SKM-1 (cell line): Measurements from ENCODE around the gene SPATA45.
"Not testable (repeated sequence)": the region's sequence is repeated elsewhere in the genome, so short reads cannot be mapped to it uniquely, and the experiment has no call there.

Source experiments
- DNase-seq: peaks from one replicate; lab custom pipeline; 2025; ENCODE audit not compliant: unreplicated experiment; lab: John Stamatoyannopoulos, UW

The SPATA45 gene

DNA sequence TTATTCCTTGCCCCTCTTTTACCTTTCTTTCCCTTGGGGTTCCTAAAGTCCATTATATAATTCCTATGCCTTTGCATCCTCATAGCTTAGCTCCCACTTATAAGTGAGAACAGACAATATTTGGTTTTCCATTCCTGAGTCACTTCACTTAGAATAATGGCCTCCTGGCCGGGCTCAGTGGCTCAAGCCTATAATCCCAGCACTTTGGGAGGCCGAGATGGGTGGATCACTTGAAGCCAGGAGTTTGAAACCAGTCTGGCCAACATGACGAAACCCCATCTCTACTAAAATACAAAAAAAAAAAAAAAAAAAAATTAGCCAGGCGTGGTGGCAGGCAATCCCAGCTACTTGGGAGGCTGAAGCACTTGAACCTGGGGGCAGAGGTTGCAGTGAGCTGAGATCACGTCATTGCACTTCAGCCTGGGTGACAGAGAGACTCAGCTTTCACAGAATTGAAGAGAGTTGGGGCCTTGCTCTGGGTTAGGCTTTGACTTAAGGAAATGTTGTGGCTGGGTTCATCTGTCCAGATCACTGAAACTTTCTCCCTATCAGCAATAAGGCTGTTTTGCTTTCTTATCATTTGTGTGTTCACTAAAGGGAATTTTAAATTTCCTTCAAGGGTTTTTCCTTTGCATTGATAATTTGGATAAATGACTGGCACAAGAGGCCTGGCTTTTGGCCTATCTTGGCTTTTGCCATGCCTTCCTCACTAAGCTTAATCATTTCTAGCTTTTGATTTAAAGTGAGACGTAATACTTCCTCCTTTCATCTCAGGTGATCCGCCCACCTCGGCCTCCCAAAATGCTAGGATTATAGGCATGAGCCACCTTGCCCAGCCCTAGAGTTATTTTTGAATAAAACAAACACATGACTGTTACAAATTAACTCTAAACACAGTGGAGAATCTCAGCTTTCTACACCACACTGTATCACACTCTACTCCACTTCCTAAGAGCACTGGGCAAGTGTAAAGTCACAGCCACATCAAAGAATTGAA, 13.9 kb downstream of the SPATA45 start:
- not testable (repeated sequence) for DNase-seq

DNA sequence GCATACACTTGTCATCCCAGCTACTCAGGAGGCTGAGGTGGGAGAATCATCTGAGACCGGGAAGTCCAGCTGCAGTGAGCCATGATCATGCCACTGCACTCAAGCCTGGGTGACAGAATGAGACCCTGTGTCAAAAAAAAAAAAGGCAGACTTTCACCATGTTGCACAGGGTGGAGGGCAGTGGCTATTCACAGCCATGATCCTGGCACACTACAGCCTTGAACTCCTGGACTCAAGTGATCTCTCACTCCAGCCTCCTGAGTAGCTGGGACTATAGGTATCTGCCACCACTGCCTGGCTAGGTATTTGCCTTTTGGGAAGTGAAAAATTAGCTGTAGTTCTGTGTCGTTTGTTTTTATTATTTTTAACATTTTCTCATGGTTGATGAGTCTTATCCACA, 19.1 kb downstream of the SPATA45 start:
- DNase-seq = no peak

DNA sequence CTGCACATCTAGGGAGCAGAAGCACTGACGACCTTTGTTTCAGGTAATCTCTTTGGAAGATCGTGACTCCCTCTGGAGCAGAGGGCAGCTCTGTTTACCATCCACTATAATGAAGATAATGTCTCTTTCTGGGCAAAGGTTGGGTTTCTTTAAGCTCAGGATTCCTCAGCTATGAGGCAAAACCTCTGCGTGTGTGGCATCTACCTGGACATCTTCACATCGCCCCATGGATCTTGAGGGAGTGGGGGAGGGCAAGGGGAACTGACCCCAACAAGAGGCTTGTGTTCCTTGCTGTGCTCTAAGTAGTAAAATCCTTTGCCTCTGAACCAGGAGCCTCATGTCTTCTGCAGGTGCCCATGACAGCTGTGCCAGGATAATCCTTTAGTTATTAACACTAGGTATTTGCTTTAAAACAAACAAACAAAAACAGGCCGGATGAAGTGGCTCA, 19.6 kb downstream of the SPATA45 start:
- DNase-seq = no peak

DNA sequence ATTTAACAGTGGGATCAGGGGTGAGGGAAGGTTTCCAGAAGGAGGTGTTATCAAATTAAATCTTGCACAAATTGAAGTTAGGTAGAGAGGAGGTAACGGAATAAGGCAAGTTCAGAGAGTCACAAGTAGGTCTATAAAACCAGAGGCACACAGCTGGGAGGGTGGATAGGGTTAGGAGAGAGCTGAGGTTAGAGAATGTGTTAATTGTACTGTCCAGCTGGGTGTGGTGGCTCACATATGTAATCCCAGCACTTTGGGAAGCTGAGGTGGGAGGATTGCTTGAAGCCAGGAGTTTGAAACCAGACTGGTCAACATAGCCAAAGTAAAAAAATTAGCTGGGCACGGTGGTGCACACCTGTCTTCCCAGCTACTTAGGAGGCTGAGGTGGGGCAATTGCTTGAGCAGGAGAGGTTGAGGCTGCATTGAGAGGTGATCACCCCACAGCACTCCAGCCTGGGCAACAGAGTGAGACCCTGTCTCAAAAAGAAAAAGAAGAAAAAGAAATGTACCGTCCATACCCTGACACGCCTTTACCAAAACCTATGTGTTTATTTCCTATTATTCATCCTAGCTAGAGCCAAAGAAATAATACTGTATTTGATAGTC, 20.2 kb downstream of the SPATA45 start:
- DNase-seq = no peak

DNA sequence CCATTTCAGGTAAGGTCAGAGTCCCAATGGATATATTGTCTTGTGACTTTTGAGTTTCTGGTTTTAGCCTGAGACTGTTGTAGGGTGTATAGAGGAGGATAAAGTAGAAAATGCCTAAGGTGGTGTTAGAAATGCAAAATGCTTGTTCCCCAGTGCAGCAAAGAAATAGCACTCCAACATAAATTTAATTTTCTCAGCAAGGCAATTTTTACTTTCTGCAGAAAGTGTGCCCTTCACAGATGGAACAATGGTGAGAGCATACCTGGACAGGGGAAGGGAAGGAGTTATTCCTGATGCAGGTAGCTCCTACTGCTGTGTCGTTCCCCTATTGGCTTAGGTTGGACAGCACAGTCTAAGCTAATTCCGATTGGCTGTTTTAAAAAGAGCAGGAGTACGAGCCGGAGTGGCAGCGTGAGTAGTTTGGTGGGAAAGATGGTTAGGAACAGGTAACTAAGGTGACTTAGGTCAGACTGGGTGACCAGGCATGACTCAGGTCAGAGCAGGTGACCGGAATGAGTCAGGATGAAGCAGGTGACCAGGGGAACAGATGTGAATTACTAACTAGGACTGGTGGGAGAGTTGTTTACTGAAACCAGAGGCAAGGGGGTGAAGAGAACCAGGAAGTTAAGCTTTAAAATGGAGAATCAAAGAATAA, 21.5 kb downstream of the SPATA45 start:
- no peak for DNase-seq

DNA sequence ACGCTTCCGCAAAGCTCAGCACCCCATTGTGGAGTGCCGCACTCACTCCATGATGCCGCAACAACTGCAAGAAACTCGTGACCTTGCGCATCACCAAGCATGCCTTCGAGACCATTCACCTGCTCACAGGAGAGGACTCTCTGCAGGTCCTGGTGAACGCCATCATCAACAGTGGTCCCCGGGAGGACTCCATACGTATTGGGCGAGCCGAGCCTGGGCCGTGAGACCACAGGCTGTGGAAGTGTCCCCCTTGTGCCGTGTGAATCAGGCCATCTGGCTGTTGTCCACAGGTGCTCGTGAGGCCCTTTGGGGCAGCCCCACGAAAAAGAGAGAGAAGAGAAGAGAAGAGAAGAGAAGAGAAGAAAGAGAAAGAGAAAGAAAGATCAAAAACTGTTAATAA, 23.2 kb downstream of the SPATA45 start:
- no peak for DNase-seq

DNA sequence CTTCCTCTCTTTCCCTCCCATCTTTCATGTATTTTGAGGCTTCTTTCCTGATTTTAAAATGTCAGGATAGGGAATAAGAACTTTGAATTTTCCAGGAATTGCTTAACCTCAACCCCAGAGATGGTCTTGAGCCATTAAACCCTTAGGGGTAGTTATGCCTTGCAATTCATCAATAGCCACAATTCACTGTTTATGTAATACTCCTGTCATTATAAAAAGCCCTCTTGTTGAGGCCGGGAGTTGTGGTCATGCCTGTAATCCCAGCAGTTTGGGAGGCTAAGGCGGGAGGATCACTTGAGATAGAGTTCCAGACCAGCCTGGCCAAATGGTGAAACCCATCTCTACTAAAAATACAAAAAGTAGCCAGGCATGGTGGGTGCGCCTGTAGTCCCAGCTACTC, 24.5 kb downstream of the SPATA45 start:
- DNase-seq = no peak

DNA sequence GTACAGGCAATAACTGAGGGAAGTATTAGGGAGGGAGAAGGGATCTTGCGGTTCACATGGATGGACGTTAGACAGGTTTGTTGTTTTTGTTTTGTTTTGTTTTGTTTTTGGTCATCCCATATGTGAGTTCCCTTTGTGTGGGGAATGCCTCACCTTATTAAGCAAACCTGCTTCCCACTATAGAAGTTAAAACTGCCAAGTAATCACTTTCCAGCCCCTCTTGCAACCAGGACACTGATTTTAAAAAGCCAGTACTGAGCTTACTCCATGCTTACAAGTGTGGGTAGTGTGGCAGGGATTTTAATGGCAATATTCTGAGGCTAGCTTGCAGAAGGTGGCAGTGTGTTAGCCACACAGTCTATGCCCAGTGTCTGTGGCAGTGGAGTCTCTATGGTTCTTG, 26.5 kb downstream of the SPATA45 start:
- DNase-seq = no peak

DNA sequence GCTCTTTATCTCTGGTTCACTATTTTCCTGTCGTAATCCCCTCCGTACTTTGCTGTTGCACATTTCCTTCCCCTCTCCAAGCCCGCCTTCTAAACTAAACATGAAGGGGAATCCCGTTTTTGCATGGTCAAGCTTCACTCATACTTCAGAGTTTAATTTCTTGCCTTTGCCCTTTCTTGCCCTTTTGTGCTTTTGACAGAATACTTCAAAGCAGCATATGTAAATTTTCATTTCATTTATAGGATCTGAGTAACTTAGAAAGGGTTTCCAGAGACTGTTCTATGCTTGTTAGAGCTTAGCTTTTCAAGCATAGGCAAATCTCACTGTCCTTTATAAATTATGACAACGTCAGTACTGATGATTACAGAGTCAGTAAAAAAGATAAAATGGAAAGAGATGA, 27.7 kb downstream of the SPATA45 start:
- DNase-seq = peak; percentile 73

DNA sequence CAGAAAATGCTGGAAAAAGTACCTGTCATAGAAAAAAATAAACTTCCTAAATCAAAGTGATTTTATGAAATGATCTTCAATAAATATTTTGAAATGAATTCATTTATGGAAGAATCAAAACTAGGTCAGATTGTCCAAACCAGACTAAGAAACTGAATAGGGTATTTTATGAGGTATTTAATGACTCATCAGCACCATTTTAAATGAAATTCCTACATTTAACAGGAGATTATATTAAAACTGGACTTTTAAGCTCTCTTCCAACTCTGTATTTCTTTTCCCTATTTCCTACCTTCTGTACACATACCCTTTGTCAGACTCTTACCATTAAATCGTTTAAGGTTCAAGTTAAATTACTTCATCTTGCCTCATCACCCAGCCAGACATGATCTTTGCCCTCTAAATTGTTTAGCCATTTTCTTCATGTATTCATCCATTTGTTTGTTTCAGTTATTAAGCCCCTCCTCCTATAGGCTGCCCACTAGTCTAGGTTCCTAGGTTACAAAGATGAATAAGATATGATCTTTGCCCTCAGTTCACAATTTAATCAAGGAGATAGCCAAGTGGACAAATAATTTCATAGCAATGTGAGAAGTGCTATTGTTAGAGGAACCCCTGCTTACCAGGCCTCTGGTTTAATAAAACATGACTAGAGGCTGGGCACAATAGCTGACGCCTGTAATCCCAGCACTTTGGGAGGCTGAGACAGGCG, 30.7 kb downstream of the SPATA45 start:
- DNase-seq = no peak

DNA sequence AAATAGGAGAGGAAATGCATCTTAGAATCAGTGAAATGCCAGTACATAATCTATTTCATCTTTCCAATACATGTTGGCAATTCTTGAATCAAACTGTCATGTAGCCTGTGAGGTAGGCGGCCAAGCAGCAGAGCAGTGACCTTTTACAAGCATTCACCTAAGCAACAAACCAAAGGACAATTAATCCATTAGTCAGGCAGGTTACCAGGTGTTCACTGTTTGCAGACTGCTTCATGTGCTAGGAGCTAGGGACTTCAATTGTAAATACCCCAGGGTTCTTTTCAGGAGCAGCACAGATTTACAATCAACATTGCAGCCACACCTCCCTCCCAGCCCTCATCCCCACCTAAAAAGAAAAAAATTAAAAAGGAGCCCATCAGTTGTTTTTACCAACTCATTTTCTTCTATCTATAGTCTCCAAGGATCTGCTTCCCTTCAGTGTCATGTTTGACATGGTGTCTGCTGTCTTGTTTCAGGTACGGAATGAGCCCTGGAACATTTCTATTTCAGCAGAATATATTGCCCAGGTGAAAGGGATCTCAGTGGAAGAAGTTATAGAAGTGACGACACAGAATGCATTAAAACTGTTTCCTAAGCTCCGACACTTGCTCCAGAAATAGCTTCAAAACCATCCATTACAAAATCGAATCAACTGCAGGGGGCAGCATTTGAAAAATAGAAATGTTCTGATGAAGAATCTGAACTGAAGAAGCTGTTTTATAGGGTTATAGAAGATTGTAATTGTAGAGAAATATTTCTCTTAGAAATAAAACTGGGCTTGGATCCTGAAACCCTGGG, 32.7 kb downstream of the SPATA45 start:
- DNase-seq = no peak

DNA sequence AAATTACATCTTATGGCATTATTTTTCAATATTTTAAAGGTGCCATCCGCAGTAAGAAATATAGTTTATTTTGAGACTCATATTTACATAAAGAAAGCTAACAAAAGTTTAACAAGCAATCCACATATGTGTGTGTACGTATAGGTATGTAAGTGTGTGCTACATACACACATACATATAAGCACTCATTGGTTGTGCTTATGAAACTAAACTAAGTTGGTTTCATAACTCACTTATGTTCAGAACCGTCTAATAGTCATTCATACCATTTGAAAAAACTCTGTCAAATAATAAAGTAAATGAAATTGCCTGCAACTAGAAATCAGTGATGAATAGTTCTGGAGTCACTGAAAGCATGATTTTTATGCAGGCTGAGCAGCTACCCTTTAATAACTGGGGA, 41.7 kb downstream of the SPATA45 start:
- no peak for DNase-seq

DNA sequence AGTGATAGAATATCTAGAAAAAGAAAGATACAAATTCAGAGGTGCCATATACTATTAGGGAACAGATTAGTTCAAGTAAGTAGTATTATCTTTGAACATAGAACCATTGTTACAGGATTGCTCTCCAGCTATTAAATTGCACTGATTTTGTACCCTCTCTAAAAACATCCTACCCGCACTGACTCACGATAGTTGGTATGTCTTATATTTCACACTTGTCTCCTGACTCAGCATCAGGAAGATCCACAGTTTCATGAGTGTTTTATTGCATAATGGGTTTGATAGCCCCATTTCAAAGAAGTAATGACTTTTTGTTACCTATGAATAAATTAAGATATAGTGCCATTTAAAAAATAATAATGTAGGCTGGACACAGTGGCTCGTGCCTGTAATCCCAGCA, 49.8 kb downstream of the SPATA45 start:
- no peak for DNase-seq

DNA sequence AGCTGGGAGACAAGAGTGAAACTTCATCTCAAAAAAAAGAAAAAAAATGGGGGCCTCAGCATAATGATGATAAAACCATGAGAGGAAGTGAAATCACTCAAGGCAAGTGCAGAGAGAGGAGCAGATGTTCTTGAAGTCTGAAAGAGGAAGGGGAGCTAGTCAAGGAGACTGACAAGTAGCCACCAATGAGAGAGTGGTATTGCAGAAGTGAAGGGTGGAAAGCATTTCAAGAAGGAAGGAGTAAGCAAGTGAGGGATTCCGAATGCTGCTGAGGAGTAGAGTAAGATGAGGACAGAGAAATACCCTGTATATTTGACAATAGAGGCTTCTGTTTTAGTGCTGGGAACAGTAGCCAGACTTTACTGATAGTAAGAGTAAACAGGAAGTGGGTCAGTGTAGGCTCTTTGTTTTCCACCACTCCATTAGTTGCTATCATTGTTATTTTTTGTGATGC, 52.9 kb downstream of the SPATA45 start:
- DNase-seq = peak; percentile 99

DNA sequence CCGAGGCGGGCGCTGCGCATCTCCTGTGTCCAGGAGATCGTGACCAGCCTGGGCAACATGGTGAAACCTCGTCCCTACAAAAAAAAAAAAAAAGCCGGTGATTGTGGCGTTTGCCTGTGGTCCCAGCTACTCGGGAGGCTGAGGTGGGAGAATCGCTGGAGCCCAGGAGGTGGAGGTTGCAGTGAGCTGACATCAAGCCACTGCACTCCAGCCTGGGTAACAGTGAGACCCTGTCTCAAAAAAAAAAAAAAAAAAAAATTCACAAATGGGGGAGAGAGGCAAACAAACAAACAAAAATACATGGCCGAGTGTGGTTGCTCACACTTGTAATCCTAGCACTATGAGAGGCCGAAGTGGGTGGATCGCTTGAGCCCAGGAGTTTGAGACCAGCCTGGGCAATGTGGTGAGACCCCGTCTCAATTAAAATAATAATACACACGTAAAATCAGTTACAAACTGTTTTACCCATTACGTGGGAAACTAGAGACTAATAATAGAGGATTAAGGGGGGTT, 55.0 kb downstream of the SPATA45 start:
- DNase-seq = no peak

DNA sequence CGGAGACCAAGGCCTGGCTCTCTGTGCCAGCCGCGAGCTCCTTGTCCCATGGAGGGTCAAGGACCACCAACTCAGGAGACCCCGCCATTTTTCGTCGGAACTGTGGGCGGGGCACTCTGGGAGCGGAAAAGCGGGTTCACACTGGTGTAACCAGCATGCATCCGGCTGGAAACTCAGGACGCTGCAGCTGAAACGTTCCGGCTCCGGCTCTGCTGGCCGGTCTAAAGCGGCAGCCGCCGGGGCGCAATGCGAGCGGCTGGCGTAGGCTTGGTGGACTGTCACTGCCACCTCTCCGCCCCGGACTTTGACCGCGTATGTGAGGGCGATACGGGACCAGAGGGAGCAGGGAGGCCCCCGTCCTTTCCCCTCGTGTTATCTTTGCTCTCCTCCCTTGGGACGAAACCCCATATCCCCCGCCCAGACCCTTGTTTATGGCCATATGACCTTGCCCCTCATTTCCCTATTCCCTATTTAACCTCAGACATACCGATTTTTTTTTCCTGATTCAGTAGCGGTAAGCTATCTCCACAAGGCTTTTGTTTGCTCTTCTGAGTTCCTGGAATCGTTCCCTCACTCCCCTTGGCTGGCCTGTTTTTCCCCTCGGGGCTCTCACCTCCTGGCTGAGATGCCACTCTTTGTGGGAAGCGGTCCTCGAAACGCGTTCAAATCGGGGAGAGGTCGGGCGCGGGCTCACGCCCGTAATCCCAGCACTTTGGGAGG, 55.6 kb downstream of the SPATA45 start, which contains the start of the genes NSL1 and TATDN3:
Gene NSL1 (minus strand): TSS at position 102 of the 720 bp plus-strand sequence. CDS start 14 bp downstream, at position 88.
Gene TATDN3 (plus strand): TSS at position 219 of the 720 bp plus-strand sequence. CDS start 28 bp downstream, at position 247.
- peak; percentile 73 for DNase-seq

DNA sequence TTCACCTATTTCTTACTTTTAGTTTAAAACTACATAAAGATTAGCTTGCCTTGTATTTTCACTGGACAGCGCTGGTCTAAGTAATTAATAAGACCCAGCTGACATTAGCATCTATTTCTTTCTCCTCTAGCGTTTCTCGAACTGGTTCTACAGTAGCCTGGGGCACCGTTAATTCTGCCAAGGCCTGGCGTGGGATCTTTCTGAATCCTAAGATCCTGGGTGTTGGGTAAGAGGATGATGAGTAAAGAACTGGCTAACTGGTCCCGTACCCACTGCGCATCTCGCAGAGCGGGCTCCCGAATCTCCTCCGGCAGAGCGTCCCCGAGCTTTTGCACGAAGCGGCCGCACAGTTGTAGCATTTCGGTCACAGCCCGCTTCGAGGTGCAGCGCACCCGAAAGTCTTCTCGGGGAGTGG, 56.2 kb downstream of the SPATA45 start:
- peak; percentile 72 for DNase-seq

DNA sequence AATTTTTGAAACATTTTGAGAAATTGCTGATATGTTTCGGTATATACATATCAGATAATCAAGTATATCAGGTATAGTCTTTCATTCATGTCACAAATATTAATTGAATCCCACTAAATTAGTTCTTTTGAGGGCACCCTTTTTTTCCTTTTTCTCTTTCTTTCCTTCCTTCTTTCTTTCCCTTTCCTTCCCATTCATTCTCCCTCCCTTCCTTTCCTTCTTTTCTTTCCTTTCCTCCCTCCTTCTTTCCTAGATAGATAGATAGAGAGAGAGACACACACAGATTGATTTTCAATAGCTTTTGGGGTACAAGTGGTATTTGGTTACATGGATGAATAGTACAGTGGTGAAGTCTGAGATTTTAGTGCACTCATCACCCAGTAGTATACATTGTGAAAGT, 61.6 kb downstream of the SPATA45 start:
- no peak for DNase-seq

DNA sequence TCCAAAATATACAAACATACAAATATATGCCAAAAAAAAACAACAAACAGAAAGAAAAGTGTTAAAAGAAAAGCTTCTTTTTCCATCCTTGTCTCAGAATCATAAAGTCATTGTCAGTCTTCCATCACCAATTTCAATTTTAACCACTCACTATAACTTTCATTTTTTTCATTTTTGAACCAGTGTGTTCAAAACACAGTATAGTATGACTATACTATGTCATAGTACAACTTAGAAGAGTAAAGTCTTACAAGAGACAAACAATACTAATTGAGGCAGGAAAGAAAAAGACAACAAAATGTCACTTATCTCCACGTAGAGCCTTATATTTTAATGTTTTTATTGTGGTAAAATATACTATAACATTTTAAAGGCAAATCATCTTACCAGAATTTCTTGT, 63.5 kb downstream of the SPATA45 start:
- DNase-seq = no peak
